NB4 (cell line): ENCODE data around the gene GTF2H4.

Source experiments
- POLR2A ChIP-seq: IDR thresholded peaks from 2 replicates; pipeline ENCODE4 v1.6.1; 2011; ENCODE audit warnings: mild to moderate bottlenecking; ENCODE audit not compliant: insufficient read length; ENCODE audit errors: extremely low read depth
- TF ChIP-seq, protein P1 (sequence below): IDR thresholded peaks from one replicate; pipeline ENCODE4 v1.5.1; 2012; ENCODE audit warnings: low read depth, low read length

- TF ChIP-seq, protein P1, sequence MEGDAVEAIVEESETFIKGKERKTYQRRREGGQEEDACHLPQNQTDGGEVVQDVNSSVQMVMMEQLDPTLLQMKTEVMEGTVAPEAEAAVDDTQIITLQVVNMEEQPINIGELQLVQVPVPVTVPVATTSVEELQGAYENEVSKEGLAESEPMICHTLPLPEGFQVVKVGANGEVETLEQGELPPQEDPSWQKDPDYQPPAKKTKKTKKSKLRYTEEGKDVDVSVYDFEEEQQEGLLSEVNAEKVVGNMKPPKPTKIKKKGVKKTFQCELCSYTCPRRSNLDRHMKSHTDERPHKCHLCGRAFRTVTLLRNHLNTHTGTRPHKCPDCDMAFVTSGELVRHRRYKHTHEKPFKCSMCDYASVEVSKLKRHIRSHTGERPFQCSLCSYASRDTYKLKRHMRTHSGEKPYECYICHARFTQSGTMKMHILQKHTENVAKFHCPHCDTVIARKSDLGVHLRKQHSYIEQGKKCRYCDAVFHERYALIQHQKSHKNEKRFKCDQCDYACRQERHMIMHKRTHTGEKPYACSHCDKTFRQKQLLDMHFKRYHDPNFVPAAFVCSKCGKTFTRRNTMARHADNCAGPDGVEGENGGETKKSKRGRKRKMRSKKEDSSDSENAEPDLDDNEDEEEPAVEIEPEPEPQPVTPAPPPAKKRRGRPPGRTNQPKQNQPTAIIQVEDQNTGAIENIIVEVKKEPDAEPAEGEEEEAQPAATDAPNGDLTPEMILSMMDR, result no peak
- no peak for TF ChIP-seq POLR2A
These were observed 43.7 kb upstream of the GTF2H4 start for GRCh38 chr6:30864325-30864724.
